Thoracic aorta (tissue), 2 donors: Measurements from ENCODE around the gene MEIS1. TPM values are rescaled to one million over a fixed set of nuclear protein-coding genes. Genes with fewer than 3 reads are reported as not detected.

ENCODE experiments used
- ATAC-seq: fragments of 150-250 bp; one replicate; pipeline ENCODE4 v1.8.0; 2017; ENCODE audit warnings: low read depth; ENCODE audit not compliant: insufficient number of reproducible peaks, low FRiP score
- DNase-seq: peaks from one replicate; pipeline ENCODE4 v3.0.0-alpha.2; 2020; ENCODE audit warnings: low spot score
- H3K27ac ChIP-seq, 2 donors: fragments of 200-600 bp; sonication (generic); 1 replicate in 1 of 2; 2 replicates in 1 of 2; pipeline ENCODE4 v1.5.1; 2016; ENCODE audit warnings: mild to moderate bottlenecking in 2 of 2, moderate library complexity in 2 of 2
- H3K27me3 ChIP-seq: fragments of 200-600 bp; sonication (generic); replicated peaks from 2 replicates; pipeline ENCODE4 v1.6.0; 2016; ENCODE audit warnings: mild to moderate bottlenecking; ENCODE audit not compliant: insufficient read depth
- H3K36me3 ChIP-seq: fragments of 200-600 bp; sonication (generic); one replicate; pipeline ENCODE4 v1.5.1; 2016
- H3K4me1 ChIP-seq, 2 donors: fragments of 200-600 bp; sonication (generic); 1 replicate in 1 of 2; 2 replicates in 1 of 2; pipeline versions ENCODE4 v1.5.1 to v1.6.0; 2016; ENCODE audit warnings: low read depth in 2 of 2, mild to moderate bottlenecking in 1 of 2; ENCODE audit not compliant: control insufficient read depth in 1 of 2
- H3K4me3 ChIP-seq: fragments of 200-600 bp; sonication (generic); 2 replicates; pipeline ENCODE4 v1.5.1; 2016; ENCODE audit warnings: mild to moderate bottlenecking
- H3K9me3 ChIP-seq: fragments of 200-600 bp; sonication (generic); 2 replicates; pipeline ENCODE4 v1.5.1; 2016
- total RNA-seq, 2 donors: library from RNA; depleted of rRNA; stranded (reverse); fragments of >200 nt; gene quantifications; one replicate each; pipeline versions ENCODE4 v1.1.0 to v1.2.3, GENCODE V29; 2016
- TF ChIP-seq, protein P1 (sequence below): fragments of 200-600 bp; sonication (generic); IDR thresholded peaks from one replicate; pipeline ENCODE4 v1.5.1; 2019; ENCODE audit warnings: antibody characterized with exemption

MEIS1 gene
- total RNA-seq, 2 donors from 2014 or later, result 29.4 to 58.4 TPM

DNA sequence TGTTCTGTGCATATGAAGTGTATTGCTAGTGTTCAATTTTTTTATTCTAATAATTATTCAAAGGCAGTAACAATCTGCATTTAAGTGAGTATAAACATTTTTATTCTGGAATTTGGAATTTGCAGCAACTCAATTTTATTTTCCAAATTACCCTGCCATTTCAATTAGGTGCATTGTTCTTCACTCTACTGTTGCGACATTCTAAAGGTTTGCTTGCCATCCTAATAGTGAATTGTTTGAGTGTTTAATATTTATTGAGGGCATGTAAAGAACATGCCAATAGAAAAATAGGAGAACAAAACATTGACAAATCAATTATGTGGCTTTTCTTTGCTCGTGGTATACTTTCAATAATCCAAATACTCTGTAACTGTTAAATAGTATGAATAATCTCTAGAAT lies 18.0 kb downstream of the MEIS1 start:
- Histone ChIP-seq H3K4me3 (no peak overlapping the region), H3K27me3 (no peaks in the 10 kb centered on the region), H3K4me1 (peaks cover 5 to 69% of the 10 kb centered on the region in 2 donors), H3K36me3 (no peaks in the 10 kb centered on the region), H3K27ac (no peak overlapping the region), H3K9me3 (no peaks in the 10 kb centered on the region)
- no peak for ATAC-seq
- no peak for DNase-seq
- TF ChIP-seq, protein P1, sequence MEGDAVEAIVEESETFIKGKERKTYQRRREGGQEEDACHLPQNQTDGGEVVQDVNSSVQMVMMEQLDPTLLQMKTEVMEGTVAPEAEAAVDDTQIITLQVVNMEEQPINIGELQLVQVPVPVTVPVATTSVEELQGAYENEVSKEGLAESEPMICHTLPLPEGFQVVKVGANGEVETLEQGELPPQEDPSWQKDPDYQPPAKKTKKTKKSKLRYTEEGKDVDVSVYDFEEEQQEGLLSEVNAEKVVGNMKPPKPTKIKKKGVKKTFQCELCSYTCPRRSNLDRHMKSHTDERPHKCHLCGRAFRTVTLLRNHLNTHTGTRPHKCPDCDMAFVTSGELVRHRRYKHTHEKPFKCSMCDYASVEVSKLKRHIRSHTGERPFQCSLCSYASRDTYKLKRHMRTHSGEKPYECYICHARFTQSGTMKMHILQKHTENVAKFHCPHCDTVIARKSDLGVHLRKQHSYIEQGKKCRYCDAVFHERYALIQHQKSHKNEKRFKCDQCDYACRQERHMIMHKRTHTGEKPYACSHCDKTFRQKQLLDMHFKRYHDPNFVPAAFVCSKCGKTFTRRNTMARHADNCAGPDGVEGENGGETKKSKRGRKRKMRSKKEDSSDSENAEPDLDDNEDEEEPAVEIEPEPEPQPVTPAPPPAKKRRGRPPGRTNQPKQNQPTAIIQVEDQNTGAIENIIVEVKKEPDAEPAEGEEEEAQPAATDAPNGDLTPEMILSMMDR, result no peak

DNA sequence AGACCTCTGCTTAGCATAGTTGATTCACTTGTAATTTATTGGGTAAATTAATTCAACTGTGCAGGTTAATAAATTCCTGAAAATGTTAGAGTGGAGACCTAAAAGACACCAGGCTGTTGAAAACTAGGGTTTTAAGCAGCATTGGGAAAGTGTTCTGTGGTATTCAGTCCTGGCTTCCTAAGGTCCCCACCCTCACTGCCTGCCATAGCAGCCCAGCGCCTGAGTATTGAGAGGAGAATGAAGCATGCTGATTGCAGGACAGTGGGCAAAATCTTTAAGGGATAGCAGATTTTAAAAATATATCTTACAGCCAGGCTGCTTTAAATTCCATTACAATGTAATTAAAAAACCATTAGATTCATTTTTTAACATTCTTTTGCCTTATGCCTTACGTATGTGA lies 20.6 kb downstream of the MEIS1 start:
- H3K4me3 ChIP-seq, result no peak overlapping the region
- peaks cover 5 to 53% of the 10 kb centered on the region in 2 donors for H3K4me1 ChIP-seq
- no peak for DNase-seq
- H3K36me3 ChIP-seq, result no peaks in the 10 kb centered on the region
- no peaks in the 10 kb centered on the region for H3K9me3 ChIP-seq
- no peak overlapping the region for H3K27ac ChIP-seq
- TF ChIP-seq, protein P1, result no peak
- no peak for ATAC-seq
- no peaks in the 10 kb centered on the region for H3K27me3 ChIP-seq

DNA sequence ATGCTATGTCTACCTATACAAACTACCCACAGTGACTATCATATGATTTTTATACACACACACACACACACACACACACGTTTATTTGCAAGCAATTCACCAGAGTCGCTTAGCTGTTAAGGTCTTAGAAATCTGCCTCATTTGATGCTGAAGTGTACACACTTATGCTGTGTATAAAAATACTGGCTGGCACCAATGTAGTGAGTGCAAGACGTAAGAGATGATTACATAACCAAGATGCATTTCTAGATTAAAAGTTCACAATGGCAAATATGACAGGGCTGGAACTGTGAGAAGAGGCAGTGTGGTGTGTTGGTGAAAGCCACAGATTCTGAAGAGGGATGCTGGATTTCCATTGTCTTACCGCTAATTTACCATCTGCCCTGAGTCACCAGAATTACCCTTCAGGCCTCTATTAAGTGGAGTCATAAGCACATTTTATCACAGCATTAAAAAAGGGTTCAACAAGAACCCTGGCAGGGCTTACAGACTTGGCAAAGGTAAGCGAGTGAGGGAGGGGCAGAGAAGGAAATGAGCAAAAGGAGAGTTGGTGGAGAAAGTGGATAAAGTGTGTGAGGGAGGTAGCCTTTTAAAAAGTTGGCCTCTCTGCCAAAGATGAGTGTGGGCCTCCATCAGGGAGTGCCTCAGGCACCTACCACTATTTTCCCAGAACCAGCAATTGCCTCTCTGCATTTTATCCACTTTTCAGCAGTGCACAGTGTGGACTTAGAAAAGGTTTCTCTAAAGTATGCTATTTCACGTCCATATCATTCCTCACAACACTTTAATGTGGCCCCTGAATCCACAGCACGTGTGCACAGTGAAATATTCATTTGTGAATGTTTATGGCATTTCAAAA lies 21.5 kb downstream of the MEIS1 start:
- no peaks in the 10 kb centered on the region for H3K27me3 ChIP-seq
- H3K27ac ChIP-seq, result no peak overlapping the region
- H3K9me3 ChIP-seq, result no peaks in the 10 kb centered on the region
- DNase-seq, result no peak
- no peak overlapping the region for H3K4me3 ChIP-seq
- peaks cover 5 to 47% of the 10 kb centered on the region in 2 donors for H3K4me1 ChIP-seq
- no peaks in the 10 kb centered on the region for H3K36me3 ChIP-seq
- ATAC-seq, result no peak
- TF ChIP-seq, protein P1, result no peak

DNA sequence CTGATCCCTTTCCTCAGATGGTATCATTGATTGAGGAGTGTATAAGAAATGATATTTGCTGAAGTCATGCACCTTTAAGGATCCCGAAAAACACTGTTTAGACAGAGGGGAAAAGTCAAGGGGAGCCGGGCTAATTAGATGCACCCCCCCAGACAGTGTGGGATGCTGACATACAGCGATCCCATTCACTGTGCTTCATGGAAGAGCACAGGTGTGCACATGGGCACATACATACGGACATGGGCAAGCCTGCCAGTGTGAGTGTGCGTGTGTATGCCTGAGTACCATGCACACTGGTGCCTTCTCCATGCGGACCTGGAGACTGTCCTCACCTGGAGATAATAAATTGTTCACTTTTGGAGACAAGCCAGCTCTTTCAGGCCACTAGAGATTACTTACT lies 22.6 kb downstream of the MEIS1 start:
- H3K4me3 ChIP-seq, result no peak overlapping the region
- no peak for DNase-seq
- no peaks in the 10 kb centered on the region for H3K9me3 ChIP-seq
- no peak for ATAC-seq
- no peaks in the 10 kb centered on the region for H3K27me3 ChIP-seq
- TF ChIP-seq, protein P1, result no peak
- H3K36me3 ChIP-seq, result no peaks in the 10 kb centered on the region
- H3K27ac ChIP-seq, result no peak overlapping the region
- H3K4me1 ChIP-seq, result peaks cover 5 to 50% of the 10 kb centered on the region in 2 donors

DNA sequence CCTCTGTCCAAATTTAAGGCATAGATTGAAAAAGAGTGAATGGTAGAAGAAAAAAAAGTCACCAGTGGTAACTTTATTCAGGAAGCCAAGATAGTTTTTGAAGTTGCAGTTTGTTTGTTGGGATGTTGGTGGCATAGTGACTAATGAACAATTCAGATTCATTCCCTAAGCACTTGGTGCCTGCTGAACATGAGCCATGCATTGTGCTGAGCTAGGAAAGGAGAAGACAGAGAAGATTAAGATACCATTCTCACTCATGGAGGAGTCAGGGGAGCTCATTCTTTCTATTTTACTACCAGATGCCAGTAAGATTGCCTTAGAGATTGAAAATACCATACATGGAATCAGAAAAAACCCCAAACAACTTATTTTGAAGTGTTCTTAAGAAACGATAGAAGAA lies 25.1 kb downstream of the MEIS1 start:
- Histone ChIP-seq H3K4me3 (no peak overlapping the region), H3K36me3 (no peaks in the 10 kb centered on the region), H3K27me3 (no peaks in the 10 kb centered on the region), H3K4me1 (peaks cover 11 to 58% of the 10 kb centered on the region in 2 donors), H3K9me3 (no peaks in the 10 kb centered on the region), H3K27ac (no peak overlapping the region)
- DNase-seq (no peak), ATAC-seq (no peak)
- TF ChIP-seq, protein P1, result no peak
